H9 (cell line): ENCODE data around the gene TBC1D24. TPM values are rescaled to one million over a fixed set of nuclear protein-coding genes. Genes with fewer than 3 reads are reported as not detected.
A peak's percentile ranks its signal among the peaks of the same experiment; 100 is the strongest.

ENCODE experiments used
- DNase-seq: peaks from one replicate; pipeline ENCODE4 v3.0.0-alpha.2; 2017
- H2AFZ ChIP-seq: one replicate; pipeline ENCODE4 v1.6.1; 2013; ENCODE audit warnings: mild to moderate bottlenecking, low read length, control low read depth, moderate library complexity
- H2AK5ac ChIP-seq: 2 replicates; pipeline ENCODE4 v1.6.1; 2013; ENCODE audit warnings: low read length, control low read depth, mixed read lengths; ENCODE audit not compliant: insufficient read length
- H2BK120ac ChIP-seq: one replicate; pipeline ENCODE4 v1.6.1; 2013; ENCODE audit warnings: low read depth, mild to moderate bottlenecking, low read length, control low read depth, inconsistent platforms; ENCODE audit not compliant: poor library complexity, severe bottlenecking
- H2BK12ac ChIP-seq: 2 replicates; pipeline ENCODE4 v1.6.1; 2013; ENCODE audit warnings: low read length, control low read depth, mixed read lengths, low read depth; ENCODE audit not compliant: insufficient read length
- H2BK15ac ChIP-seq: 2 replicates; pipeline ENCODE4 v1.6.1; 2013; ENCODE audit warnings: low read depth, low read length, control low read depth
- H2BK20ac ChIP-seq: one replicate; pipeline ENCODE4 v1.6.1; 2013; ENCODE audit warnings: low read depth, mild to moderate bottlenecking, low read length, control low read depth, inconsistent platforms; ENCODE audit not compliant: poor library complexity, severe bottlenecking
- H2BK5ac ChIP-seq: 2 replicates; pipeline ENCODE4 v1.6.1; 2013; ENCODE audit warnings: low read length, control low read depth, mixed read lengths; ENCODE audit not compliant: insufficient read length
- H3K14ac ChIP-seq: 2 replicates; pipeline ENCODE4 v1.6.1; 2013; ENCODE audit warnings: low read length, control low read depth; ENCODE audit not compliant: insufficient read depth
- H3K18ac ChIP-seq: 2 replicates; pipeline ENCODE4 v1.6.1; 2013; ENCODE audit warnings: low read depth, mild to moderate bottlenecking, mixed read lengths, low read length, control low read depth; ENCODE audit not compliant: insufficient read length
- H3K23ac ChIP-seq: 2 replicates; pipeline ENCODE4 v1.6.1; 2013; ENCODE audit warnings: low read length, control low read depth, mixed read lengths, low read depth; ENCODE audit not compliant: insufficient read length
- H3K23me2 ChIP-seq: 2 replicates; pipeline ENCODE4 v1.6.1; 2013; ENCODE audit warnings: low read depth, mild to moderate bottlenecking, mixed read lengths, low read length, control low read depth; ENCODE audit not compliant: insufficient read length, poor library complexity, severe bottlenecking
- H3K27ac ChIP-seq: 2 replicates; pipeline ENCODE4 v1.5.1; 2013; ENCODE audit warnings: low read length, control low read depth, mixed read lengths, low read depth; ENCODE audit not compliant: insufficient read length
- H3K27me3 ChIP-seq: 2 replicates; pipeline ENCODE4 v1.6.1; 2013; ENCODE audit warnings: low read length, control low read depth, inconsistent platforms; ENCODE audit not compliant: insufficient read depth
- H3K4ac ChIP-seq: 2 replicates; pipeline ENCODE4 v1.6.1; 2013; ENCODE audit warnings: low read depth, mild to moderate bottlenecking, control low read depth, inconsistent platforms, low read length, moderate library complexity
- H3K4me1 ChIP-seq: 2 replicates; pipeline ENCODE4 v1.6.1; 2013; ENCODE audit warnings: low read length, control low read depth, inconsistent platforms; ENCODE audit not compliant: insufficient read depth
- H3K4me2 ChIP-seq: 2 replicates; pipeline ENCODE4 v1.6.1; 2013; ENCODE audit warnings: low read length, control low read depth, mixed read lengths; ENCODE audit not compliant: insufficient read length, insufficient read depth
- H3K56ac ChIP-seq: 2 replicates; pipeline ENCODE4 v1.6.1; 2013; ENCODE audit warnings: low read depth, mild to moderate bottlenecking, mixed read lengths, low read length, control low read depth; ENCODE audit not compliant: insufficient read length
- H3K79me1 ChIP-seq: 2 replicates; pipeline ENCODE4 v1.6.1; 2013; ENCODE audit warnings: low read depth, mild to moderate bottlenecking, moderate library complexity, low read length, control low read depth, inconsistent platforms; ENCODE audit not compliant: insufficient read depth, poor library complexity, severe bottlenecking
- H3K79me2 ChIP-seq: 2 replicates; pipeline ENCODE4 v1.6.1; 2013; ENCODE audit warnings: low read length, control low read depth, inconsistent platforms; ENCODE audit not compliant: insufficient read depth
- H3K9ac ChIP-seq: 2 replicates; pipeline ENCODE4 v1.6.1; 2013; ENCODE audit warnings: low read length, control low read depth, mixed read lengths; ENCODE audit not compliant: insufficient read length; ENCODE audit errors: extremely low read depth
- H3K9me3 ChIP-seq: one replicate; pipeline ENCODE4 v1.6.1; 2013; ENCODE audit warnings: low read depth, low read length, inconsistent platforms; ENCODE audit not compliant: control insufficient read depth
- H3T11ph ChIP-seq: one replicate; pipeline ENCODE4 v1.6.1; 2013; ENCODE audit warnings: mild to moderate bottlenecking, low read length, control low read depth, inconsistent platforms
- H4K20me1 ChIP-seq: one replicate; pipeline ENCODE4 v1.6.1; 2013; ENCODE audit not compliant: control insufficient read depth, insufficient read length, insufficient read depth
- H4K5ac ChIP-seq: 2 replicates; pipeline ENCODE4 v1.6.1; 2013; ENCODE audit warnings: low read depth, mild to moderate bottlenecking, mixed read lengths, low read length, control low read depth; ENCODE audit not compliant: insufficient read length
- H4K8ac ChIP-seq: replicated peaks from 2 replicates; pipeline ENCODE4 v1.6.1; 2013; ENCODE audit warnings: low read length, control low read depth, mixed read lengths, low read depth; ENCODE audit not compliant: insufficient read length
- H4K91ac ChIP-seq: 2 replicates; pipeline ENCODE4 v1.6.1; 2013; ENCODE audit warnings: low read depth, mild to moderate bottlenecking, moderate library complexity, mixed read lengths, low read length, control low read depth; ENCODE audit not compliant: insufficient read length
- H3K27ac Mint-ChIP-seq, 3 experiments: 2 replicates in 2 of 3; 3 replicates in 1 of 3; pipeline ENCODE4 v1.8.0; 2020 to 2021; ENCODE audit warnings: mixed read lengths in 3 of 3, mild to moderate bottlenecking in 1 of 3, moderate library complexity in 1 of 3
- H3K27me3 Mint-ChIP-seq: 2 replicates; pipeline ENCODE4 v1.8.0; 2021; ENCODE audit warnings: low read depth, mild to moderate bottlenecking, moderate library complexity, mixed read lengths
- H3K36me3 Mint-ChIP-seq, 3 experiments: 2 replicates in 2 of 3; 3 replicates in 1 of 3; pipeline ENCODE4 v1.8.0; 2020 to 2021; ENCODE audit warnings: low read depth in 3 of 3, mixed read lengths in 3 of 3; ENCODE audit not compliant: insufficient read depth in 1 of 3
- H3K4me1 Mint-ChIP-seq, 2 experiments: 2 replicates each; pipeline ENCODE4 v1.8.0; 2020; ENCODE audit warnings: mixed read lengths in 2 of 2
- H3K4me3 Mint-ChIP-seq, 2 experiments: 2 replicates in 1 of 2; 3 replicates in 1 of 2; pipeline ENCODE4 v1.8.0; 2020 to 2021; ENCODE audit warnings: mild to moderate bottlenecking in 2 of 2, mixed read lengths in 2 of 2, moderate library complexity in 1 of 2
- H3K9me3 Mint-ChIP-seq, 2 experiments: 2 replicates in 1 of 2; 3 replicates in 1 of 2; pipeline ENCODE4 v1.8.0; 2020; ENCODE audit warnings: mild to moderate bottlenecking in 2 of 2, mixed read lengths in 2 of 2, moderate library complexity in 1 of 2
- CTCF ChIP-seq: fragments of 200-600 bp; sonication (generic); conservative IDR thresholded peaks from 3 replicates; pipeline ENCODE4 v1.8.0; 2021; ENCODE audit warnings: antibody characterized with exemption, mild to moderate bottlenecking
- WGBS: extraction: QIAGEN DNeasy Blood & Tissue Kit; methylation state at CpG from one replicate; pipeline ENCODE4 v1.1.7; 2013; ENCODE audit warnings: missing lambda C conversion rate, low lambda C conversion rate, mixed read lengths; ENCODE audit not compliant: insufficient read length; ENCODE audit errors: extremely low coverage; 5-methylcytosine and 5-hydroxymethylcytosine counted together
- total RNA-seq: library from RNA; stranded (reverse); gene quantifications from 2 replicates; pipeline ENCODE4 v1.2.1, GENCODE V29; 2021

The TBC1D24 gene
- total RNA-seq, 1 experiment from 2014 or later = 19.0 TPM

GRCh38 chr16:2515180-2515851 is 40.4 kb downstream of the TBC1D24 start:
- DNase-seq = no peak
- Mint-ChIP-seq H3K4me1 (peaks cover 46 to 55% of the 10 kb centered on the region in 2 experiments), H3K27me3 (peaks cover 5% of the 10 kb centered on the region), H3K4me3 (peak overlapping the region; percentile 90 to 91), H3K9me3 (no peaks in the 10 kb centered on the region; a peak in 1 of 5 replicates), H3K36me3 (peaks cover 5 to 18% (median 15%) of the 10 kb centered on the region in 3 experiments; a peak in 6 of 7 replicates), H3K27ac (peak overlapping the region; percentile 36 to 96 (median 66); a peak in 3 of 7 replicates)
- peak overlapping the region; percentile 92 for H3K4me2 ChIP-seq
- H3K4me1 ChIP-seq = peaks cover 3% of the 10 kb centered on the region; the same call in 1 of the 2 replicates
- no peaks in the 10 kb centered on the region for H3K27me3 ChIP-seq
- no peak overlapping the region for H2AK5ac ChIP-seq
- no peak overlapping the region for H2BK15ac ChIP-seq
- no peak overlapping the region for H2AFZ ChIP-seq
- H3K23me2 ChIP-seq = peaks cover 16% of the 10 kb centered on the region
- no peak overlapping the region for H3K14ac ChIP-seq
- WGBS = no CpG with 5 or more reads among the region's 14 CpGs
- H3K27ac ChIP-seq = no peak overlapping the region
- no peak overlapping the region for H2BK12ac ChIP-seq
- peaks cover 7% of the 10 kb centered on the region for H3K79me1 ChIP-seq
- no peak overlapping the region for H4K5ac ChIP-seq
- H3T11ph ChIP-seq = no peak overlapping the region
- H3K56ac ChIP-seq = no peak overlapping the region
- H2BK5ac ChIP-seq = no peak overlapping the region
- no peak overlapping the region for H4K91ac ChIP-seq
- no peak for TF ChIP-seq CTCF
- H3K9ac ChIP-seq = peak overlapping the region; percentile 74
- H4K20me1 ChIP-seq = no peaks in the 10 kb centered on the region
- H2BK20ac ChIP-seq = no peak overlapping the region
- no peak overlapping the region for H3K18ac ChIP-seq
- H4K8ac ChIP-seq = no peak overlapping the region
- H3K4ac ChIP-seq = no peak overlapping the region
- H3K79me2 ChIP-seq = peaks cover 36% of the 10 kb centered on the region; the same call in 1 of the 2 replicates
- H2BK120ac ChIP-seq = no peak overlapping the region
- no peaks in the 10 kb centered on the region for H3K9me3 ChIP-seq
- H3K23ac ChIP-seq = no peak overlapping the region
